ENCODE results near the gene KCNH3. TPM values are rescaled to one million over a fixed set of nuclear protein-coding genes. Genes with fewer than 3 reads are reported as not detected.

The KCNH3 gene
- total RNA-seq, 2 experiments from 2014 or later: 0.06 to 0.57 TPM

- Histone ChIP-seq H3K4me1 (ENCODE audit: insufficient read depth, low read length, poor library complexity, severe bottlenecking) (peaks cover 9% of the 10 kb centered on the region), H3K79me2 (ENCODE audit: insufficient read depth, low read depth, low read length) (no peaks in the 10 kb centered on the region), H4K20me1 (ENCODE audit: insufficient read depth, low read length) (no peaks in the 10 kb centered on the region), H3K27ac (ENCODE audit: low read depth, low read length, poor library complexity, severe bottlenecking) (no peak overlapping the region), H3K9me3 (ENCODE audit: low read length) (no peaks in the 10 kb centered on the region), H3K4me2 (ENCODE audit: low read length) (no peak overlapping the region), H3K4me3 (ENCODE audit: low read depth, low read length, poor library complexity, severe bottlenecking) (no peak overlapping the region), H3K9me2 (ENCODE audit: insufficient read depth, low read length) (no peaks in the 10 kb centered on the region), H3K36me3 (ENCODE audit: insufficient read depth, low read length) (no peaks in the 10 kb centered on the region), H2AFZ (ENCODE audit: low read length) (no peak overlapping the region)
- POLR2A ChIA-PET: no interaction called here
- BruUV-seq (replicated peaks): no TSS peak
- intact Hi-C loops (cut with micrococcal nuclease; ENCODE audit: unreplicated experiment): no loop called here
- TF ChIP-seq CTCF (conservative IDR thresholded peaks at IDR 0.05; ENCODE audit: low read length): no peak
- TF ChIP-seq EZH2phosphoT487 (IDR thresholded peaks at IDR 0.05; ENCODE audit: borderline replicate concordance, low read depth, low read length): no peak
- DNase-seq (ENCODE audit: low spot score): no peak
- CTCF ChIA-PET (ENCODE audit: unreplicated experiment): no interaction called here
These were observed 7.0 kb downstream of the KCNH3 start for GRCh38 chr12:49545815-49546214.

GRCh38 chr12:49546481-49546880 is 7.7 kb downstream of the KCNH3 start:
- DNase-seq (ENCODE audit: low spot score): no peak
- ChIA-PET POLR2A (no interaction called here), CTCF (ENCODE audit: unreplicated experiment) (no interaction called here)
- Histone ChIP-seq H3K4me2 (ENCODE audit: low read length) (no peak overlapping the region), H3K9me2 (ENCODE audit: insufficient read depth, low read length) (no peaks in the 10 kb centered on the region), H3K9me3 (ENCODE audit: low read length) (no peaks in the 10 kb centered on the region), H2AFZ (ENCODE audit: low read length) (no peak overlapping the region), H3K36me3 (ENCODE audit: insufficient read depth, low read length) (no peaks in the 10 kb centered on the region), H4K20me1 (ENCODE audit: insufficient read depth, low read length) (no peaks in the 10 kb centered on the region), H3K79me2 (ENCODE audit: insufficient read depth, low read depth, low read length) (no peaks in the 10 kb centered on the region), H3K27ac (ENCODE audit: low read depth, low read length, poor library complexity, severe bottlenecking) (no peak overlapping the region), H3K4me1 (ENCODE audit: insufficient read depth, low read length, poor library complexity, severe bottlenecking) (peaks cover 9% of the 10 kb centered on the region), H3K4me3 (ENCODE audit: low read depth, low read length, poor library complexity, severe bottlenecking) (no peak overlapping the region)
- no TSS peak for BruUV-seq (replicated peaks)
- TF ChIP-seq CTCF (conservative IDR thresholded peaks at IDR 0.05; ENCODE audit: low read length) (no peak), EZH2phosphoT487 (IDR thresholded peaks at IDR 0.05; ENCODE audit: borderline replicate concordance, low read depth, low read length) (no peak)
- intact Hi-C loops (cut with micrococcal nuclease; ENCODE audit: unreplicated experiment): no loop called here

- no peaks in the 10 kb centered on the region for H3K9me2 ChIP-seq (ENCODE audit: insufficient read depth, low read length)
- no peak overlapping the region for H2AFZ ChIP-seq (ENCODE audit: low read length)
- H4K20me1 ChIP-seq (ENCODE audit: insufficient read depth, low read length): no peaks in the 10 kb centered on the region
- H3K36me3 ChIP-seq (ENCODE audit: insufficient read depth, low read length): no peaks in the 10 kb centered on the region
- H3K4me1 ChIP-seq (ENCODE audit: insufficient read depth, low read length, poor library complexity, severe bottlenecking): peaks cover 13% of the 10 kb centered on the region
- CTCF ChIA-PET (ENCODE audit: unreplicated experiment): no interaction called here
- no peak overlapping the region for H3K4me2 ChIP-seq (ENCODE audit: low read length)
- no peaks in the 10 kb centered on the region for H3K79me2 ChIP-seq (ENCODE audit: insufficient read depth, low read depth, low read length)
- TF ChIP-seq EZH2phosphoT487 (IDR thresholded peaks at IDR 0.05; ENCODE audit: borderline replicate concordance, low read depth, low read length) (no peak), CTCF (conservative IDR thresholded peaks at IDR 0.05; ENCODE audit: low read length) (no peak)
- no TSS peak for BruUV-seq (replicated peaks)
- H3K27ac ChIP-seq (ENCODE audit: low read depth, low read length, poor library complexity, severe bottlenecking): no peak overlapping the region
- no peaks in the 10 kb centered on the region for H3K9me3 ChIP-seq (ENCODE audit: low read length)
- no peak overlapping the region for H3K4me3 ChIP-seq (ENCODE audit: low read depth, low read length, poor library complexity, severe bottlenecking)
- intact Hi-C loops (cut with micrococcal nuclease; ENCODE audit: unreplicated experiment): no loop called here
- DNase-seq (ENCODE audit: low spot score): no peak
- POLR2A ChIA-PET: interaction anchor here (0.7 kb wide), 1 partner anchor 9 kb away, joined by 3 read pairs; no protein-coding TSS in a partner anchor
These were observed 8.4 kb downstream of the KCNH3 start for GRCh38 chr12:49547090-49547690.
